ENCODE results near the gene ATP1B1. TPM values are rescaled to one million over a fixed set of nuclear protein-coding genes. Genes with fewer than 3 reads are reported as not detected.

The ATP1B1 gene
- total RNA-seq, 1 donor from 2014 or later, result 10.1 TPM

DNA sequence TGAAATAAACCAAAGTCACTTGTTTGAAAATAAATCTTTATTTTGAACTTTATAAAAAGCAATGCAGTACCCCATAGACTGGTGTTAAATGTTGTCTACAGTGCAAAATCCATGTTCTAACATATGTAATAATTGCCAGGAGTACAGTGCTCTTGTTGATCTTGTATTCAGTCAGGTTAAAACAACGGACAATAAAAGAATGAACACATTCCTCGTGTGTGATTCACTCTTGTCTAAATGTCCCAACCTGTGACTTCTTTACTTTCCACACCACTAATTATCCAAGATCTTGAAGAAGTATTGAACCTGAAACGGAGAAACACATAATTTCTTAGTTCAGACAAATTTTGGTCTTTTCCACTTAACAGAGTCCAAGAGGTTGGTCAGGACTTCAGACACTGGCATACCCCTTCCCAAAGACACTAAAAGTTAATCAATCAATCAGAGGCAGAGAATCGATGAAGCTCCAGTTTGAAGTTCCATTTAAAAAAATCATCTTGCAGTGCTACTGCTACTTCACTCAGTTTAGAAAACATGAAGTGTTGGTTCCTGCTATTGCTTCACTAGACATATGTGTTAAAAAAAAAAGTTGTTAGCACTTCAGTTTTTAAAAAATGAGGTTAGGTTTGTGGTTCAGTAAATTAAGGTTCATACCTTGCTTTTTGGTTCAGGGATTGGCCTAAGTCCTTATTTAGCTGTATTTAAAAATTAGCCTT lies 26.2 kb downstream of the ATP1B1 start:
- DNase-seq (ENCODE audit: low spot score), result no peak
- intact Hi-C loops (cut with DNase I), result no loop called here
- ATAC-seq, result no peak

DNA sequence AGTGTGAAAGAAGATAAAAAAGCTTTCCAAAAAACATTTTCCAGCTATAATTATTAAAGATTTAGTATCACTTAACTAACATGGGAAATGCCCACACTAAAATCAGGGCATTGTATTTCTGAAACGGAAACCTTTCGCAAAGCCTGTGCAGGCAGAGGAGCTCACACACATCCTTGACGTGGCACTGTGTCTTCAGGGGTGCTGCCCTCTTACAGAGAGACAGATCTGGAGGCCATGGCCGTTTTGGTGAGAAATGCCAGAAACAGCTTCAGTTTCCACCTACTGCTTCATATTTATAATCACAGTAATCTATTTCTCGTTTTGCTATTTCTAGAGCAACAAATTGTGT lies 26.7 kb downstream of the ATP1B1 start:
- ATAC-seq, result no peak
- DNase-seq (ENCODE audit: low spot score), result no peak
- intact Hi-C loops (cut with DNase I), result no loop called here

DNA sequence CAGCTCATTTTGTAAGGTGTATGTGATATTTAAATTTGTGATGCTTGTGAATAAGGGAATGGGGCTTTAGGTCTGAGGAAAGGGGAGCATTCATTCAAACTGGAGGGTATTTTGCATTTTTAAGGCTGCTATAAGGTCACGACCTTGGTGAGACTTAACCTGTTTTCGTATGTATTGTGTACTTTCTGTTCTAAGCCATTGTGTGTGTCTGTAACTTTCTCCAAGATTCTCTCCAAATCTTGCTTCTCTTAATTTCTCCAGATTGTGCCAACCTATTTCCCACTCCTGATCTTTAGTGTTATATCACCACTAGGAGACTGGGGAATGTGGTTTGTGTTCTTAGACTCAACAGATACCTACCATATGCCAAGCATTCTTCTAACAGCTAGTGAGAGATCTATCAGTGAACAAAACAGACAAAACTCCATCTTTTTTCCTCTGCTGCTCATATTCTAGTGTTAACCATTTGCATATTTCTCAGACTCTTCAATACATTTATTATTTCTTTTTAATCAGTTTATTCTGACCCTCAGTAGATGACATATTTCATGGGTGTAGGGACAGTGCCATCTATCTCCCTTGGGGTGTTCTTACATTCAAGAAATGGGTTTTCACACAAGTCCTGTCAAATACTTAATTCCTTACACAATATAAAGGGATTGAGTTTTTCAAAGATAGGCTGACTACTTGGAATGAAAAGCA lies 27.5 kb downstream of the ATP1B1 start:
- intact Hi-C loops (cut with DNase I), result no loop called here
- ATAC-seq, result no peak
- DNase-seq (ENCODE audit: low spot score), result no peak

DNA sequence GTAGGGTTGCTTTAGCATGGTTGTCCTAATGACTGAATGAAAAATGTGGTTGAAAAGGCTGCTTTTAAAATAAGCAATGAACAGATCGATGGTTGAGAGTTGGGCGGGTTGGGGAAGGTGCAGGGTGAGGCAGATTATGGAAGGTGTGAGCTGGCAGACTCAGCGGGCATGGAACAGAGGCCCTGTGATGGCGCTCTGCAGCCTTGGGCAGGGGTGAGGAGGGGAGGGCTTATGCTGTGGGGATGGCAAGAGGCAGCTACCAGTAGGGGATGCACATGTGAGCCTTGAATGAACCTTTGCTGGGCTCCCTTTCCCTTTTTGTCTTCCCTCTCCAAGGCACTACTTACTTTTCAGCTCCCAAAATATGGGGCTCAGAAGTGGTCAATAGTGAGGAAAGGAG lies 30.9 kb downstream of the ATP1B1 start:
- DNase-seq (ENCODE audit: low spot score), result no peak
- intact Hi-C loops (cut with DNase I), result no loop called here

DNA sequence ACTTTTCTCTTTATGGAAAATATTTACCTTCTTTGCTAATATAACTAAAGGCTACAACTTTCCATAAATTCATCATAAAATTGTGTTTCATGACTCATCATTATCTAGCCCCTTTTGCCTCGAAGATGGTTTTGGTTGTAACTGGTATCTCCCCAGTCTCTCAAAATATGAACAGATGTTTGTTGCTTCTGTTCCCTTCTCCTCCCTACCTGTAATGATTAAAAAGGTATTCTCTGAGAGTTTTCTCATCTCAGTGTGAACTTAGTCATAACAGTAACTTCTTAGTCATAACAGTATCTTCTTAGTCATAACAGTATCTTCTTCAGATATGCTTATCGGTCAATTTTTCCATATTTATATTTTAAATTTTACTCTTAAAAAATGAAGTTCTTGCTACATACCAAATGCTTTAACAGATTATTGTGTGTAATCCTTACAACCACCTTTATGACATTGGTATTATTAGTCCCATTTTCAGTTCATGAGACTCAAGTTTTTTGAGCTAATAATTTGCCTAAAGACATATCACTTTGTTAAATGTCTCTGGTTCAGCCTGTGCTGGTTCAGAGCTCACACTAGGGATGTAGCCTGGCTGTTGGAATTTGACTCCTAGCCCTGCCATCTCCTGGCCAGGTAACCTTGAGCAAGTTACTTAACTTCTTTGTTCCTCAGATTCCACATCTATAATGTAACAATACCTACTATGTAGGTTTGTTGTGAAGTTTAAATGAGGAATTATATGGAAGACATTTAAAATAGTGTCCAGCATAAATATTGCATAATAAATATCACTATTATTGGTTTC lies 32.6 kb downstream of the ATP1B1 start:
- intact Hi-C loops (cut with DNase I), result no loop called here
- DNase-seq (ENCODE audit: low spot score) (no peak), ATAC-seq (no peak)

More for the DNA sequence above, 30.9 kb downstream of the ATP1B1 start:
- ATAC-seq, result no peak

DNA sequence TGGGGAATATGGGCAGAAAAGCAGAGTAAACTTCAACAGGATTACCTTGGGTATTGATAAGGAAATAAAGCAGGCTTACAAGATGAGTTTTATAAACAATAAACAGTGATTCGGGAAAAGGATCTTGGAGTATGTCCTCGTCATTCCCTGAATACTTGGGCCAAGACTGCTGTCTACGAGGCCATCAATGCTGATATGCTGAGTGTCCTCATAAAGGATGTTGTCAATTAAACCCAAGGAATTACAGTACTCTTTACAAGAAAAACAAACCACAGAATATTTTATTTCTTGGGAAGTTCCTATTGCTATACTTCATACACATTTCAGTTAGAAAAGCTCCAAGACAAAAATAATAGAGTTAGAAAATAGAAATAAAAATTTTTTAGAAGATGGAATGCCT lies 34.9 kb downstream of the ATP1B1 start:
- ATAC-seq, result no peak
- DNase-seq (ENCODE audit: low spot score), result no peak
- intact Hi-C loops (cut with DNase I), result no loop called here

DNA sequence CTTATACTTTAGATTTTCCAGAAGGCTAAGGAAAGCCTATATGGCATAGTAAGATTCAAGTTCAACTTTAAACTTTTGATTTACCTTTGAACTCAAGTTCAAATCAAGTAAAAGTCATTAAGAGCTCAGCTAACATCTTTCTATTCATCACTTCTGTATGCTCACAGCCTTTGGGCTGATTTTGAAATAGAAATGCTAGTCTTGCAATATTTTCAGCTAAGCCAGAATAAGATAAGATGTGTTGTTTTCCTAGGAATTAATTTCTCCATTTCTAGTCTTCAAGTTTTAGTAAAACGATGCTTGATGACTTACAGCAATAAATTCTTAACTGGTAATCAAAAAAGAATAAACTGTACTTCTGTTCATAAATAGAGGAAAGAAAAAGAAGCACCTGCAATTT lies 35.6 kb downstream of the ATP1B1 start:
- intact Hi-C loops (cut with DNase I), result no loop called here
- ATAC-seq, result no peak
- no peak for DNase-seq (ENCODE audit: low spot score)

DNA sequence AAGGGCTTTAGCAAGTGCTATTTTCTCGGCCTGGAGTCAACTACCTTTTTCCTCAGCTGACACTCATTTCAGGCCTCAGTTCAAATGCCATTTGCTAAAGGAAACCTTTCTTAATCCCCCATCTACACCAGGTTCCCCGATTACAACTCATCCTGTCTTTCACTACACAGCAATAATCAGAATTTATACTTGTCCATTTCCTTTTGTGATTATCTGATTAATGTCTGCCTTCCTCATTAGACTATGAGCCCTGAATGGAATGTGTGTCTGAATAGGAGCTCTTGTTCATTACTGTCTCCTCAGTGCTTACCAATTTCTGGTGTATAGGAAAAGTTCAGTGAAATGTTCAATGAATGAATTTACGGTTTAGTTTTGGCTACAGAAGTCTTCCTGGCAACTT lies 36.9 kb downstream of the ATP1B1 start:
- DNase-seq (ENCODE audit: low spot score) (no peak), ATAC-seq (no peak)
- intact Hi-C loops (cut with DNase I), result no loop called here

DNA sequence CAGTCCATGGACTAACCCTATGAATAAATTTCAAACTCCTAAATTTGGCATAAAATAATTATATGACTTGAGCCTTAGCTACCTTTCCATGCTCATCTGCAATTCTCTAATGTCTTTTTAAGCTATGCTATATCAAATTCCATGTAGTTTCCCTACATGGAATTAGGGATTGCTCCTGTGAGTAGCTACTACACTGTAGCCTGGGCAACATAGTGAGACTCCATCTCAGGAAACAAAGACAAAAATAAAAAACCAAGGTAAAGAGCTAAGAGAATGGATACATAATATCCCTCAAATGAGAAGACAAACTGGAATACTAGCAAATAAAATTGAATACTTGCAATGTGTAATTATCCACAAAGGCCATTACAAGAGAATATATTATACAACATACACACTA lies 37.5 kb downstream of the ATP1B1 start:
- intact Hi-C loops (cut with DNase I), result no loop called here
- DNase-seq (ENCODE audit: low spot score) (no peak), ATAC-seq (no peak)

DNA sequence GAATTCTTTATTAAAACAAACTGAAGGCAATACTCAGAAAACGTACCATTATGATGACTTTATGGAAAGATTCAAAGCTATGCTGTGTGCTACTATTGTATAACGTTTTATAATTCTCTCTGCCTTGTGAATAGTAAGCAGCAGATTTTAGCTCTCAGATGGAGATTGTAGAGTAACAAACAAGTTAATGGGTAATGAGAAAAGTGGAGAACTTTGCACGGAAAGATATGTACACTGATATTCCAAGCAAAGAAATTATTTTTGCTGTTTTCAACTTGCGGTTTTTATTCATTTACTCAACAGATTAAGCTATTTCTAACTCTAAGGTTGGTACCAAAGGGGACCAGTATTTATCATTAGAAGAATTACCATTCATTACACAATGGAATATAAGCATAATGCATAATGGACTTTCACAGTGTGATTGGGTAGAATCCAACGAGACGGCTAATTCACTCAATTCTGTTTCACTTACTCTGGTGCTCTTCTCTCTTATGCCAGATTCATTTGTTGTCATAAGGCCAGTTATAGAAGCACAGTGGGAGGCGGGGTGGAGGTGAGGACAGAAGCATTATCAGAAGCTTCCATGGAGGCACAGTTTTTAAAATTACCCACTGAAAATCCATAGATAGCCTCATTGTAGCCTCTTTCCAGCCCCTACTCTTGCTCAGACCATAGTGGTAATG lies 38.6 kb downstream of the ATP1B1 start:
- intact Hi-C loops (cut with DNase I), result no loop called here
- ATAC-seq (no peak), DNase-seq (ENCODE audit: low spot score) (no peak)

DNA sequence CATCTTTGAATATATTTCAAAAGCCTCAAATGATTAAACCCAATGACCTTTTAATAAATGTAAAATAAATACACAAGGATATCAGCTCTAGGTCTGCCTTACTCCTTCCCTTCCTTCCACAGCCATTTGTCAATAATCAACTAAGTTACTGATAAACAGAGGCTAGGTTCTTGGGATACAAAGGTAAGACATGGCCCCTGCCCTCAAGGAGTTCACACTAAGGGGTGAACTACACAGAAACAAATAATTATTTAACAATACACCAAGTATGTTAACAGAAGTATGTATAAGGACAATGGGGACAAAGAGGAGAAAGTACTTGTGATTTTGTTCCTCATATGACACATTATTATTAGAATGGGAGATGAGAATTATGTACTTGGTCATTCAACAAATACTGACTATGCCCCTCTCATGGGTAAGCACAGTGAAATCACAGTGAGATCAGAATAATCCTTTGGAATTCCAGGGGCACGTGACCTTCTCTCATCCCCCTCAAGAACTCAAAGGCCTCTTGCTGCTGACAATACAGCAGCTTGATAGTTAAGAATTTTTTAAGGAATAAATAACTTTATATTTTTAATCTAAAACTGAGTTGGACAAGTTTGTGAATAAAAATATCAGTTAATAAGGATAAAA lies 40.2 kb downstream of the ATP1B1 start:
- ATAC-seq (no peak), DNase-seq (ENCODE audit: low spot score) (no peak)
- intact Hi-C loops (cut with DNase I), result no loop called here

DNA sequence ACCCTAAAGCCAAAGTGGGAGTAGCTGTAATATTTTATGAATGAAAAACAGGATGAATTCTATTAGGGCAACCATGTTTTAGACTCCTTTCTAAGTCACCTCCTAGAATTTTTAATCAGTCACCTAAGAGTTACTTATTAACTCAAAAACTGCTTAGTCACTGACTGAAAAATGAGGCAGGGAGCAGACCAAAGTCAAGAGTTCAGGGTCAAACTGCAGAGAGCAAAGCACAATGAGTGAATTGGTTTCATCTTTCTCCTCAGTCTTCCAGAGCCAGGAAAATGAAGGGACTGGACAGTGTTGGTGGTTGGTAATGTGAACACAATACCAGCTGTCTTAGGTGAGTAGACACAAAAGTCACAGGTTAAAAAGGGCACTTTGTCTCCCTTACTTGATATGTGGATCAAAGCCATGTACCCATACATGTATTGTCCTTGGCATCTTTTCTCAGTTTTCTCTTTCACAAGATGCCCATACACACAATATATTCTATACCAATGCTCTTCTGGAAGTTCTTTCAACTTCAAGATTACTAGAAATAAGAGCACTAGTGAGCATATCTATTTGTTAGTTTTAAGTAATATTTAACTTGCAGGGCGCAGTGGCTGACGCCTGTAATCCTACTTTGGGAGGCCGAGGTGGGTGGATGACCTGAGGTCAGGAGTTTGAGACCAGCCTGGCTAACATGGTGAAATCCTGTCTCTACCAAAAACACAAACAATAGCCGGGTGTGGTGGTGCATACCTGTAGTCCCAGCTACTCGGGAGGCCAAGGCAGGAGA lies 42.2 kb downstream of the ATP1B1 start:
- intact Hi-C loops (cut with DNase I), result no loop called here
- ATAC-seq (no peak), DNase-seq (ENCODE audit: low spot score) (no peak)

DNA sequence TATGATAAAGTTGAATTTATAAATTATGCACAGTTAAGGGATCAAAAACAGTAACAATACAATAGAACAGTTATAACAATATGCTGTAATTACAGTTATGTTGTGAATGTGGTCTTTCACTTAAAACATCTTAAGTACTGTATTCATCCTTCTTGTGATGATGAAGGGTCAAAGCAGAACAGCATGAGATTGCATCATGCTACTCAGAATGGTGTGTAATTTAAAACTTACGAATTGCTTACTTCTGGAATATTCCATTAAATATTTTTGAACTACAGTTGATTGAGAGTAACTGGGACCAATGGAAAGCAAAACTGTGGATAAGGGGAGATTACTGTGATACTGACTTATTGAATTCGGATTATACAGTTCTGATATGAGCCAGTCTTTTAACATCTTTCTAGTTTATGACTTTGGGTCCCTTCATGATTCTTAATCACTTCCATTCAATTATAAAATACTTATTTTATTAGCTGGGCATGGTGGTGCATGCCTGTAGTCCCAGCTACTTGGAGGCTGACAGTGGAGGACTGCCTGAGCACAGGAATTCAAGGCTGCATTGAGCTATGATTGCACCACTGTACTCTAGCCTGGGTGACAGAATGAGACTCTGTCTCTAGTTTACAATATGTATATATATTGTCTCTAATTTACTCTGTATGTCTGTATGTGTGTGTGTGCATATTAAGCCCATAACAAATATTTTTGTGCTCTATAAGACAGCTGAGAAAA lies 43.2 kb downstream of the ATP1B1 start:
- DNase-seq (ENCODE audit: low spot score) (no peak), ATAC-seq (no peak)
- intact Hi-C loops (cut with DNase I), result no loop called here

DNA sequence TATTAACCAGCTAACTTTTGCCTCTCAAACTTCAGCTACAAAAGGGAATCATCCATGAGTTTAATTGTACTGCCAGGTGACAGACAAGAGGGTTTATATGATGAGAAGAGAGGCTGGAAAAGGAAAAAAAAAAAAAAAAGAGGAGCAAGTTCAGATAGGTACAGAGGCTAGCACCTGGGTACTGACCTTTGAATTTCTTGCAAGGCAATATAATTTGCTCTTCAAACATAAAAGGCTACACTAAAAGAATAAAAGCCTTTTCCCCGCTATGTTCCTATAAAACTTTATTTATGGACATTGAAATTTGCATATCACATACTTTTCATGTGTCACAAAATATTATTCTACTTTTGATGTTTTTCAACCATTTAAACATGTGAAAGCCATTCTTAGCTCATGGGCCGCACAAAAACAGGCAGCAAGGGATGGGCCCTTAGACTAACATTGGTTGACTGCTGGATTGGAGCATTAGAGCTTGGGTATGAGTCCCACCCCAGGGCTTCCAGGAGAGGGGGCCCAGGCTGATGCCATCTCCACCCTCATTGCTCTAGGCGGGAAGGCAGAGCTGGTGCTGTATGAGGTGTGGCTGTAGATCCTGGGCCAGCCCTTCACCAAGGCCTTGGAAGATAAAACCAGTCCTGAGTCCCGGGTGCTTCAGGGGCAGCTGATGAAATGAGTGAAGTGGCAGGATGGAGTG lies 44.3 kb downstream of the ATP1B1 start:
- ATAC-seq (peak; percentile 22), DNase-seq (ENCODE audit: low spot score) (no peak)
- intact Hi-C loops (cut with DNase I), result no loop called here

DNA sequence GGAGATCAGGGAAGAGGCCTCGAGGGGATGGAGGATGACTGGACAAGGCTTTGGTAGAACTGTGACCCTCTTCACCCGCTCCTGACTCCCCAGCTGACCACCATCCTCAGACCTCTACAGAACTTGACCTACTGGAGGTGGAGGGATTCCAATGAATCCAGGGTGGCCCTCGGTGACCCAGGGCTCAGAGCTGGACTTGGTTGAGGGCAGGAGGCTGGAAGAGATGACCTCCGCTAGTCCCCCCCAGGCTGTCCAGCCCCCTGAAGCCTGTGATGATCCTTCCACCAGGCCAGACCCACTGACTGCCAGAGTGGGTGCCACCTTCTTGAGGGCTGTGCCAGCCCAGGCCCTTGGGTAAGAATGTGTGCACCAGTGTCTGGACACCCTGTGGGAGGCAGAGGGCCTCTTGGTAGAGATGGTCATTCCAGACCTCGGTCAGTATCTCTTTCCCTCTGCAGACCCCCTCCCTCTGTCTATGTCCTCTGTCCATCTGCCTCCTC lies 44.9 kb downstream of the ATP1B1 start:
- no peak for ATAC-seq
- intact Hi-C loops (cut with DNase I), result no loop called here
- no peak for DNase-seq (ENCODE audit: low spot score)

DNA sequence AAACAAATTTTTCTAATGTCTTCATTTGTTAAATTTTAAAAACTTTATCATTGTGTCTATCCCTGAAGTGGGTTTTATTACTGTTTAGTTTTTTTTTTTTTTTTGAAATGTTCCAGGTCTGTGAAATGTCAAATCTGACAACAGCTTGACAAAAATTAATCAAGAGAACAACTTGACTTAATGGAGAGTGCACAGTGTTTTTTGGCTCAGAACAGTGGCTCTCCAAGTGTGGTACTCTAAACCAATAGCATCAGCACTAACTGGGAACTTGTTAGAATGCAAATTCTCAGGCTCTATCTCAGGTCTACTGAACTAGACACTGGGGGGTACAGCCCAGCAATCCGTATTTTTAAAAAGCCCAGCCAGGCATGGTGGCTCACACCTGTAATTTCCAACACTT lies 49.2 kb downstream of the ATP1B1 start:
- intact Hi-C loops (cut with DNase I), result no loop called here

DNA sequence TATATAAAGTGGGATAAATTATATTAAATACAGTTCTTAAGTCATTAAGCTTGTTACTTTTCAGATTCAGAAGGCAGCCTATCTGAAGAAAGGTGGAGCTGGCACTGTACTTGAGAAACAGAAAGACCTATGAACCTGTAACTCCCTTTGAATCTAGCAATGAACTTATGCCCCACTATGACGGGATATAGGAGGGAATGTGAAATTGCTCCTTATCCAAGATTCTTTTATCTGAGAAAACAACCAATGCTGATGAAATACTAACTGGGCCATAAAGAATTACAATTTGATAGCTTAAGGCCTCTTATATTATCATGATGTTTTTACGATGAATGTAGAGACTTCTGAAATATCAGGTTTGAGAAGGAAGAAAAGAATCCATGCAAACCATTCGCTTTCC lies 50.1 kb downstream of the ATP1B1 start:
- DNase-seq (ENCODE audit: low spot score) (no peak), ATAC-seq (no peak)
- intact Hi-C loops (cut with DNase I), result no loop called here

More for the DNA sequence above, 49.2 kb downstream of the ATP1B1 start:
- no peak for DNase-seq (ENCODE audit: low spot score)
- no peak for ATAC-seq
